HG02759 (cell line): ENCODE measurements around the gene ST6GALNAC6.

Experiments used
- ATAC-seq: cut with Tn5 transposase; IDR thresholded peaks from one replicate; pipeline ENCODE4 v1.9.1; 2021; ENCODE audit warnings: mild to moderate bottlenecking, moderate library complexity; ENCODE audit not compliant: unreplicated experiment

Gene ST6GALNAC6

GRCh38 chr9:127934986-127935385 lies 35.6 kb upstream of the ST6GALNAC6 start:
- no peak for ATAC-seq

GRCh38 chr9:127934248-127934647 lies 34.8 kb upstream of the ST6GALNAC6 start:
- no peak for ATAC-seq

- peak; percentile 30 for ATAC-seq
These were observed 31.9 kb upstream of the ST6GALNAC6 start for GRCh38 chr9:127931092-127931881.

GRCh38 chr9:127930231-127931091 lies 31.1 kb upstream of the ST6GALNAC6 start, which contains the start of gene PIP5KL1:
Gene PIP5KL1, minus strand, starts transcription at chr9:127930777. Its CDS starts 25 bp downstream, at chr9:127930752.
- peak; percentile 85 for ATAC-seq

- no peak for ATAC-seq
These were observed 30.2 kb upstream of the ST6GALNAC6 start for GRCh38 chr9:127929625-127929979.

GRCh38 chr9:127928676-127929624 lies 29.5 kb upstream of the ST6GALNAC6 start:
- ATAC-seq, result no peak

- no peak for ATAC-seq
These were observed 28.7 kb upstream of the ST6GALNAC6 start for GRCh38 chr9:127927988-127928675.

- ATAC-seq, result no peak
These were observed 28.0 kb upstream of the ST6GALNAC6 start for GRCh38 chr9:127927201-127927987.

GRCh38 chr9:127926906-127927200 lies 27.4 kb upstream of the ST6GALNAC6 start:
- no peak for ATAC-seq

GRCh38 chr9:127925959-127926905 lies 26.8 kb upstream of the ST6GALNAC6 start:
- ATAC-seq, result no peak

- no peak for ATAC-seq
These were observed 25.5 kb upstream of the ST6GALNAC6 start for GRCh38 chr9:127924736-127925444.

GRCh38 chr9:127923771-127924170 lies 24.4 kb upstream of the ST6GALNAC6 start:
- no peak for ATAC-seq

GRCh38 chr9:127923046-127923445 lies 23.6 kb upstream of the ST6GALNAC6 start:
- ATAC-seq, result no peak

GRCh38 chr9:127921557-127922120 lies 22.2 kb upstream of the ST6GALNAC6 start:
- ATAC-seq, result no peak

- no peak for ATAC-seq
These were observed 21.4 kb upstream of the ST6GALNAC6 start for GRCh38 chr9:127920794-127921193.

GRCh38 chr9:127919253-127919815 lies 19.9 kb upstream of the ST6GALNAC6 start:
- no peak for ATAC-seq
